H1 (cell line): ENCODE data around the gene NUP98. TPM values are rescaled to one million over a fixed set of nuclear protein-coding genes. Genes with fewer than 3 reads are reported as not detected.

Source experiments
- CTCF ChIA-PET: fragments of 300-600 bp; sonication (Branson Sonifier 250); formaldehyde crosslinking; loops from one replicate; lab custom pipeline; 2021; ENCODE audit not compliant: partially characterized antibody; lab: Charles Lee
- POLR2A ChIA-PET: fragments of 300-600 bp; sonication (Branson Sonifier 250); formaldehyde crosslinking; loops from one replicate; lab custom pipeline; 2021; ENCODE audit warnings: inconsistent platforms; ENCODE audit not compliant: partially characterized antibody; lab: Charles Lee
- DNase-seq, 2 experiments: peaks; one replicate each; pipeline versions ENCODE4 v3.0.0 to v3.0.0-alpha.2; 2010 to 2022; ENCODE audit warnings: low spot score in 2 of 2, low read depth in 1 of 2, mixed read lengths in 1 of 2
- FAIRE-seq: peaks from 2 replicates; lab custom pipeline; 2011; peaks lifted over from hg19 to GRCh38; lab: Jason Lieb, UNC
- H2AFZ ChIP-seq: 2 replicates; pipeline ENCODE4 v1.8.1; 2012; ENCODE audit warnings: low read length, inconsistent platforms
- H2AK5ac ChIP-seq: 2 replicates; pipeline ENCODE4 v1.6.1; 2013; ENCODE audit warnings: low read depth, low read length
- H2BK120ac ChIP-seq: replicated peaks from 2 replicates; pipeline ENCODE3; 2013; ENCODE audit warnings: low read depth, low read length, inconsistent platforms
- H2BK12ac ChIP-seq: 2 replicates; pipeline ENCODE4 v1.6.1; 2013; ENCODE audit warnings: low read depth, low read length
- H2BK15ac ChIP-seq: 2 replicates; pipeline ENCODE4 v1.6.1; 2013; ENCODE audit warnings: low read length
- H2BK20ac ChIP-seq: 2 replicates; pipeline ENCODE4 v1.6.1; 2013; ENCODE audit warnings: low read length
- H2BK5ac ChIP-seq: 2 replicates; pipeline ENCODE4 v1.6.1; 2013; ENCODE audit warnings: low read depth, low read length
- H3K14ac ChIP-seq: 2 replicates; pipeline ENCODE4 v1.6.1; 2013; ENCODE audit warnings: inconsistent platforms; ENCODE audit not compliant: insufficient read length
- H3K18ac ChIP-seq: 2 replicates; pipeline ENCODE4 v1.6.1; 2013; ENCODE audit warnings: low read length; ENCODE audit errors: extremely low read depth
- H3K23ac ChIP-seq: 2 replicates; pipeline ENCODE4 v1.6.1; 2013; ENCODE audit warnings: inconsistent platforms; ENCODE audit not compliant: insufficient read length
- H3K23me2 ChIP-seq: 2 replicates; pipeline ENCODE4 v1.6.1; 2013; ENCODE audit warnings: low read depth, low read length
- H3K27ac ChIP-seq: 2 replicates; pipeline ENCODE4 v1.6.1; 2011; ENCODE audit warnings: low read depth, low read length, inconsistent platforms
- H3K27me3 ChIP-seq, 4 experiments: replicated peaks in 1 of 4; 1 replicate in 1 of 4; 2 replicates in 3 of 4; pipeline versions ENCODE4 v1.6.1 to v1.8.1; 2011 to 2013; ENCODE audit warnings: low read length in 3 of 4, mild to moderate bottlenecking in 3 of 4, inconsistent platforms in 2 of 4, mixed read lengths in 2 of 4, moderate library complexity in 1 of 4; ENCODE audit not compliant: control insufficient read depth in 3 of 4, insufficient read depth in 3 of 4; ENCODE audit errors: extremely low read depth in 1 of 4
- H3K36me3 ChIP-seq, 4 experiments: 2 replicates each; pipeline versions ENCODE4 v1.6.1 to v1.8.1; 2011 to 2013; ENCODE audit warnings: mild to moderate bottlenecking in 4 of 4, low read length in 3 of 4, moderate library complexity in 2 of 4, control low read depth in 1 of 4, inconsistent platforms in 1 of 4; ENCODE audit not compliant: insufficient read depth in 4 of 4, control insufficient read depth in 2 of 4
- H3K4ac ChIP-seq: replicated peaks from 2 replicates; pipeline ENCODE3; 2013; ENCODE audit warnings: low read length, low read depth, mixed read lengths, inconsistent platforms; ENCODE audit not compliant: insufficient read length
- H3K4me1 ChIP-seq, 4 experiments: replicated peaks in 1 of 4; 1 replicate in 1 of 4; 2 replicates in 3 of 4; pipeline versions ENCODE4 v1.6.1 to v1.8.1; 2011 to 2013; ENCODE audit warnings: low read length in 3 of 4, inconsistent platforms in 2 of 4, mixed read lengths in 1 of 4; ENCODE audit not compliant: insufficient read depth in 4 of 4, control insufficient read depth in 3 of 4
- H3K4me2 ChIP-seq, 2 experiments: 2 replicates each; pipeline versions ENCODE4 v1.6.1 to v1.8.1; 2011 to 2013; ENCODE audit warnings: low read depth in 2 of 2, low read length in 2 of 2, control low read depth in 1 of 2, inconsistent platforms in 1 of 2, mild to moderate bottlenecking in 1 of 2; ENCODE audit not compliant: insufficient read depth in 1 of 2
- H3K4me3 ChIP-seq, 4 experiments: fragments of 200-600, 300-600 bp in 1 of 4; sonication (generic), shearing (Covaris generic), sonication (Bioruptor Twin) in 1 of 4; 2 replicates each; pipeline versions ENCODE4 v1.5.1 to v1.8.1; 2011 to 2016; ENCODE audit warnings: low read length in 4 of 4, low read depth in 3 of 4, control low read depth in 2 of 4, inconsistent platforms in 2 of 4, mild to moderate bottlenecking in 2 of 4, mixed read lengths in 1 of 4, moderate library complexity in 1 of 4; ENCODE audit not compliant: insufficient read depth in 2 of 4; ENCODE audit errors: extremely low read depth in 1 of 4
- H3K56ac ChIP-seq: replicated peaks from 2 replicates; pipeline ENCODE3; 2013; ENCODE audit warnings: low read depth, mild to moderate bottlenecking, mixed read lengths, low read length, inconsistent platforms; ENCODE audit not compliant: insufficient read length
- H3K79me1 ChIP-seq: 2 replicates; pipeline ENCODE4 v1.6.1; 2013; ENCODE audit warnings: low read depth, low read length, control low read depth
- H3K79me2 ChIP-seq, 2 experiments: 2 replicates each; pipeline versions ENCODE4 v1.6.1 to v1.8.1; 2012 to 2013; ENCODE audit warnings: low read length in 2 of 2, mild to moderate bottlenecking in 2 of 2, inconsistent platforms in 1 of 2; ENCODE audit not compliant: insufficient read depth in 2 of 2, control insufficient read depth in 1 of 2
- H3K9ac ChIP-seq, 4 experiments: replicated peaks in 1 of 4; 1 replicate in 1 of 4; 2 replicates in 3 of 4; pipeline versions ENCODE4 v1.6.1 to v1.8.1; 2011 to 2013; ENCODE audit warnings: low read depth in 3 of 4, low read length in 3 of 4, control low read depth in 2 of 4, mild to moderate bottlenecking in 2 of 4, moderate library complexity in 2 of 4, inconsistent platforms in 1 of 4; ENCODE audit errors: extremely low read depth in 1 of 4
- H3K9me3 ChIP-seq, 2 experiments: 2 replicates each; pipeline versions ENCODE4 v1.6.1 to v1.8.1; 2012 to 2013; ENCODE audit warnings: mild to moderate bottlenecking in 2 of 2, moderate library complexity in 2 of 2, control low read depth in 1 of 2, inconsistent platforms in 1 of 2, low read depth in 1 of 2, low read length in 1 of 2, mixed read lengths in 1 of 2; ENCODE audit not compliant: insufficient read depth in 2 of 2
- H4K20me1 ChIP-seq, 2 experiments: replicated peaks in 1 of 2; 2 replicates each; pipeline versions ENCODE3 to v1.8.1; 2011 to 2013; ENCODE audit warnings: inconsistent platforms in 2 of 2, low read length in 2 of 2, mild to moderate bottlenecking in 1 of 2; ENCODE audit not compliant: insufficient read depth in 2 of 2, control insufficient read depth in 1 of 2
- H4K5ac ChIP-seq: 2 replicates; pipeline ENCODE4 v1.6.1; 2013; ENCODE audit warnings: low read length, low read depth, mixed read lengths, inconsistent platforms; ENCODE audit not compliant: insufficient read length
- H4K8ac ChIP-seq: 2 replicates; pipeline ENCODE4 v1.8.0; 2013; ENCODE audit warnings: mild to moderate bottlenecking, moderate library complexity, low read length, inconsistent platforms; ENCODE audit not compliant: insufficient read depth; ENCODE audit errors: extremely low read depth
- H4K91ac ChIP-seq: replicated peaks from 2 replicates; pipeline ENCODE3; 2013; ENCODE audit warnings: low read length, mixed read lengths, inconsistent platforms; ENCODE audit not compliant: insufficient read length
- BRCA1 ChIP-seq: IDR thresholded peaks from 2 replicates; pipeline ENCODE4 v1.6.1; 2012; ENCODE audit warnings: low read depth, low read length, improper control_type of control experiment
- CREB1 ChIP-seq: IDR thresholded peaks from 2 replicates; pipeline ENCODE4 v1.6.1; 2012; ENCODE audit warnings: inconsistent platforms
- EZH2 ChIP-seq: fragments of 200-600 bp; sonication (generic); IDR thresholded peaks from 2 replicates; pipeline ENCODE4 v1.7.1; 2012; ENCODE audit warnings: low read depth, mild to moderate bottlenecking, moderate library complexity, low read length, inconsistent platforms; ENCODE audit not compliant: severe bottlenecking
- FOSL1 ChIP-seq: IDR thresholded peaks from 2 replicates; pipeline ENCODE4 v1.6.1; 2011; ENCODE audit warnings: mild to moderate bottlenecking, low read depth, low read length, moderate library complexity; ENCODE audit not compliant: insufficient read depth
- HDAC6 ChIP-seq: IDR thresholded peaks from one replicate; pipeline ENCODE4 v1.7.1; 2012; ENCODE audit warnings: low read depth, mild to moderate bottlenecking, inconsistent platforms, low read length, moderate library complexity
- KDM4A ChIP-seq: IDR thresholded peaks from one replicate; pipeline ENCODE4 v1.7.1; 2012; ENCODE audit warnings: low read depth, mild to moderate bottlenecking, moderate library complexity, low read length, inconsistent platforms; ENCODE audit not compliant: severe bottlenecking
- SAP30 ChIP-seq: fragments of 300-600 bp; sonication (generic); IDR thresholded peaks from 2 replicates; pipeline ENCODE4 v1.7.1; 2012; ENCODE audit warnings: low read length, moderate library complexity, mild to moderate bottlenecking, inconsistent platforms; ENCODE audit not compliant: insufficient read depth, insufficient replicate concordance
- SIRT6 ChIP-seq: IDR thresholded peaks from one replicate; pipeline ENCODE4 v1.7.1; 2012; ENCODE audit warnings: low read length, inconsistent platforms
- SP1 ChIP-seq: IDR thresholded peaks from 2 replicates; pipeline ENCODE4 v1.6.1; 2011; ENCODE audit warnings: low read depth, low read length
- SP2 ChIP-seq: IDR thresholded peaks from 2 replicates; pipeline ENCODE4 v1.6.1; 2012; ENCODE audit warnings: mild to moderate bottlenecking, low read length, inconsistent platforms
- TEAD4 ChIP-seq: IDR thresholded peaks from 2 replicates; pipeline ENCODE4 v1.6.1; 2012; ENCODE audit warnings: low read depth, low read length, inconsistent platforms, mixed read lengths
- WGBS, 2 experiments: shearing (Covaris generic) in 1 of 2; methylation state at CpG; one replicate each; pipeline versions ENCODE4 v1.1.6 to v1.1.7; 2013 to 2015; ENCODE audit warnings: low lambda C conversion rate in 2 of 2, mixed read lengths in 2 of 2, inconsistent platforms in 1 of 2, low coverage in 1 of 2, missing lambda C conversion rate in 1 of 2; ENCODE audit not compliant: insufficient replicate concordance in 2 of 2, insufficient coverage in 1 of 2, insufficient read length in 1 of 2; ENCODE audit errors: extremely low coverage in 1 of 2, missing lambda C conversion rate in 1 of 2; 5-methylcytosine and 5-hydroxymethylcytosine counted together
- polyA plus RNA-seq, 7 experiments: library from polyadenylated mRNA; depleted of rRNA in 3 of 7; stranded (reverse) in 5 of 7; unstranded in 2 of 7; fragments of >200 nt in 5 of 7; fragments of 200-250 nt in 2 of 7; gene quantifications; 1 replicate in 5 of 7; 2 replicates in 1 of 7; 4 replicates in 1 of 7; pipeline versions ENCODE4 v1.2.1 to v1.2.3, GENCODE V29; 2011 to 2013; ENCODE audit warnings: missing spikeins in 2 of 7, mixed read lengths in 2 of 7
- total RNA-seq: library from RNA; stranded (reverse); fragmentation: NEBNext Ultra II Directional; extraction: Animal tissue kit (Norgen Biotek cat#: 25700); gene quantifications from 2 replicates; pipeline ENCODE4 v1.2.1, GENCODE V29; 2021
- TF ChIP-seq, protein P1 (sequence below): IDR thresholded peaks from 2 replicates; pipeline ENCODE4 v1.6.1; 2012; ENCODE audit warnings: inconsistent platforms

The NUP98 gene
- total and polyA plus RNA-seq, 2 of the 8 experiments (the other 6 are each of a cell fraction or from before 2014, with no cell fraction given) = 98.6 to 261 TPM

DNA sequence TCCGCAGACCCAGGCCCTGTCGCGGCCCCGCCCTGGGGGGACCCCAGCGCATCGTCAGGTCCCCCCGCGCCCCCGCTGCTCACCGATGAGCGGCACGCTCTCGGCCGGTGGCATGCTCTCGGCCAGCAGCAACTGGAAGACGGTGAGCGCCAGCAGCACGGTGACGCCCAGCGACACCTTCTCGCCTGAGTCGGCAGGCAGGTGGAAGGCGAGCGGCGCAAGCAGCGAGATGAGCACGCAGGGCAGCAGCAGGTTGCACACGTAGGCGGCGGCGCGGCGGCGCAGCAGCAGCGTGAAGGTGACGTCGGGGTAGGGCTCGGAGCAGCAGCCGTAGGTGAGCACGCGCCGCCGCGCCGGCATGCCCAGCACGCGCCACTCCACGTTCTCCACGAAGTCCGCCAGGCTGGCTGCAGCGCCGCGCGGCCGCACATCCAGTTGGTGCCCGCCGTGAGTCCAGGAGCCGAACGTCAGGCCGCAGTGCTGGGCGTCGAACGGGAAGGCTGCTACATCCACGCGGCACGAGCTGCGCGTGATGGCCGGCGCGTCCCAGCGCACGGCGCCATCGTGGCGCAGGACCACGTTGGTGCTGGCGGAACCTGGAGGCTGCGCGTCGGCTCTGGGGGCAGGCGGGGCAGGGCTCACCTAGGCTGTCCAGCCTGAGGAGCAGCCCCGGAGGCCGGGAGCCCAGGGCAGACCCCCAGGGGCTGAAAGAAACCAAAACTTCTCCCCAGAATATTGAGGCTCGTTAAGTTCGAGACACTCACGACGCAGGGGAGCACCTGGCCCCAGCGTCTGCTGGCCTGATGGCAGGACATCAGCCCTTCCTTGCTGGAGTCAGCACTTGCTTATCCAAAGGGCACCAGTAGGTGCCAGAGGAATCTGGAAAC, 130.0 kb downstream of the NUP98 start:
- H2AFZ ChIP-seq = no peak overlapping the region
- no peaks in the 10 kb centered on the region for H3K9me3 ChIP-seq
- H4K5ac ChIP-seq = no peak overlapping the region
- H3K4me1 ChIP-seq = no peaks in the 10 kb centered on the region
- no peaks in the 10 kb centered on the region for H3K23me2 ChIP-seq
- H4K91ac ChIP-seq = no peak overlapping the region
- ChIA-PET POLR2A (interaction anchor here (0.6 kb wide), 1 partner anchor 10 kb away, joined by 3 read pairs; no protein-coding TSS in a partner anchor), CTCF (interaction anchor here (1.1 kb wide), 1 partner anchor 141 kb away, joined by 3 read pairs; the partner anchor contains the start of gene PGAP2)
- no peak overlapping the region for H2BK20ac ChIP-seq
- no peak overlapping the region for H4K8ac ChIP-seq
- H3K18ac ChIP-seq = no peak overlapping the region
- DNase-seq (no peak), FAIRE-seq (no peak)
- H2AK5ac ChIP-seq = no peak overlapping the region
- H3K56ac ChIP-seq = no peak overlapping the region
- H2BK15ac ChIP-seq = no peak overlapping the region
- no peak overlapping the region for H2BK5ac ChIP-seq
- no peak overlapping the region for H3K23ac ChIP-seq
- no peak overlapping the region for H3K27ac ChIP-seq
- no peak overlapping the region for H3K14ac ChIP-seq
- no peak overlapping the region for H3K4me3 ChIP-seq
- peaks cover 0 to 2% of the 10 kb centered on the region in 2 experiments for H4K20me1 ChIP-seq
- no peak overlapping the region for H2BK120ac ChIP-seq
- H2BK12ac ChIP-seq = no peak overlapping the region
- H3K36me3 ChIP-seq = peaks cover 2 to 10% (median 3%) of the 10 kb centered on the region in 4 experiments; a peak in 3 of 8 replicates
- H3K9ac ChIP-seq = no peak overlapping the region
- H3K4ac ChIP-seq = no peak overlapping the region
- no peak overlapping the region for H3K4me2 ChIP-seq
- H3K79me1 ChIP-seq = no peaks in the 10 kb centered on the region
- WGBS, 2 experiments = 95% methylated on average over 53 of the region's 89 CpGs; no CpG with 5 or more reads in 1 of the 2 experiments
- H3K79me2 ChIP-seq = no peaks in the 10 kb centered on the region
- H3K27me3 ChIP-seq = no peaks in the 10 kb centered on the region
- TF ChIP-seq, protein P1, sequence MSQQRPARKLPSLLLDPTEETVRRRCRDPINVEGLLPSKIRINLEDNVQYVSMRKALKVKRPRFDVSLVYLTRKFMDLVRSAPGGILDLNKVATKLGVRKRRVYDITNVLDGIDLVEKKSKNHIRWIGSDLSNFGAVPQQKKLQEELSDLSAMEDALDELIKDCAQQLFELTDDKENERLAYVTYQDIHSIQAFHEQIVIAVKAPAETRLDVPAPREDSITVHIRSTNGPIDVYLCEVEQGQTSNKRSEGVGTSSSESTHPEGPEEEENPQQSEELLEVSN = no peak
- TF ChIP-seq TEAD4 = no peak
- TF ChIP-seq HDAC6 = no peak
- TF ChIP-seq FOSL1 = no peak
- TF ChIP-seq SP1 = no peak
- no peak for TF ChIP-seq SAP30
- no peak for TF ChIP-seq SP2
- TF ChIP-seq CREB1 = no peak
- no peak for TF ChIP-seq EZH2
- TF ChIP-seq BRCA1 = no peak
- no peak for TF ChIP-seq SIRT6
- no peak for TF ChIP-seq KDM4A
